CD14-positive monocyte (primary cell): Measurements from ENCODE around the gene STX3. TPM values are rescaled to one million over a fixed set of nuclear protein-coding genes. Genes with fewer than 3 reads are reported as not detected.
A peak's percentile ranks its signal among the peaks of the same experiment; 100 is the strongest.

Source experiments
- DNase-seq, 3 donors: peaks; one replicate each; pipeline ENCODE4 v3.0.0-alpha.2; 2011 to 2022
- H2AFZ ChIP-seq: 2 replicates; pipeline ENCODE4 v1.6.0; 2012; ENCODE audit warnings: mild to moderate bottlenecking, low read depth, low read length, inconsistent platforms; ENCODE audit not compliant: insufficient read depth, poor library complexity, severe bottlenecking
- H3K27ac ChIP-seq, 2 donors: 1 replicate in 1 of 2; 2 replicates in 1 of 2; pipeline ENCODE4 v1.5.1; 2012 to 2013; ENCODE audit warnings: low read length in 2 of 2, control low read depth in 1 of 2, inconsistent platforms in 1 of 2, low read depth in 1 of 2, mild to moderate bottlenecking in 1 of 2
- H3K27me3 ChIP-seq, 2 donors: one replicate each; pipeline versions ENCODE4 v1.6.0 to v1.6.1; 2011 to 2013; ENCODE audit warnings: low read length in 2 of 2; ENCODE audit not compliant: control insufficient read depth in 2 of 2, insufficient read depth in 2 of 2
- H3K36me3 ChIP-seq, 2 donors: replicated peaks in 1 of 2; 1 replicate in 1 of 2; 2 replicates in 1 of 2; pipeline versions ENCODE4 v1.5.1 to v1.6.1; 2012 to 2013; ENCODE audit warnings: low read length in 2 of 2, control low read depth in 1 of 2, inconsistent platforms in 1 of 2, mild to moderate bottlenecking in 1 of 2; ENCODE audit not compliant: insufficient read depth in 2 of 2, control insufficient read depth in 1 of 2
- H3K4me1 ChIP-seq, 2 donors: 1 replicate in 1 of 2; 2 replicates in 1 of 2; pipeline versions ENCODE4 v1.5.1 to v1.6.1; 2012 to 2013; ENCODE audit warnings: low read length in 2 of 2, control low read depth in 1 of 2, inconsistent platforms in 1 of 2, mild to moderate bottlenecking in 1 of 2, moderate library complexity in 1 of 2; ENCODE audit not compliant: insufficient read depth in 2 of 2, control insufficient read depth in 1 of 2
- H3K4me2 ChIP-seq: replicated peaks from 2 replicates; pipeline ENCODE3; 2012; ENCODE audit warnings: low read length, moderate library complexity, mild to moderate bottlenecking; ENCODE audit not compliant: poor library complexity, severe bottlenecking; ENCODE audit errors: extremely low read depth
- H3K4me3 ChIP-seq, 3 experiments: fragments of 200-600 bp in 1 of 3; sonication (generic) in 1 of 3; replicated peaks in 1 of 3; 1 replicate in 2 of 3; 2 replicates in 1 of 3; pipeline ENCODE4 v1.5.1; 2011 to 2013; ENCODE audit warnings: low read length in 3 of 3, mild to moderate bottlenecking in 3 of 3, control low read depth in 2 of 3, low read depth in 2 of 3, inconsistent platforms in 1 of 3, moderate library complexity in 1 of 3
- H3K79me2 ChIP-seq: 2 replicates; pipeline ENCODE4 v1.6.0; 2012; ENCODE audit warnings: mild to moderate bottlenecking, control low read depth, inconsistent platforms, low read length, moderate library complexity; ENCODE audit not compliant: insufficient read depth
- H3K9ac ChIP-seq: 2 replicates; pipeline ENCODE4 v1.6.0; 2017; ENCODE audit warnings: low read length, mild to moderate bottlenecking; ENCODE audit not compliant: insufficient read depth, poor library complexity, severe bottlenecking
- H3K9me3 ChIP-seq, 2 donors: replicated peaks in 1 of 2; 1 replicate in 1 of 2; 2 replicates in 1 of 2; pipeline versions ENCODE4 v1.5.1 to v1.6.1; 2012 to 2013; ENCODE audit warnings: low read length in 2 of 2, control low read depth in 1 of 2; ENCODE audit not compliant: control insufficient read depth in 1 of 2, insufficient read depth in 1 of 2
- H4K20me1 ChIP-seq: 2 replicates; pipeline ENCODE4 v1.6.0; 2012; ENCODE audit warnings: mild to moderate bottlenecking, low read length, control low read depth, moderate library complexity; ENCODE audit not compliant: insufficient read depth
- H3K27ac Mint-ChIP-seq, 7 donors: one replicate each; pipeline ENCODE4 v1.8.0; 2020; ENCODE audit warnings: mild to moderate bottlenecking in 7 of 7, mixed read lengths in 7 of 7, moderate library complexity in 6 of 7, inconsistent platforms in 2 of 7
- H3K27me3 Mint-ChIP-seq, 3 donors: one replicate each; pipeline ENCODE4 v1.8.0; 2021 to 2022; ENCODE audit warnings: low read depth in 3 of 3, mild to moderate bottlenecking in 3 of 3, mixed read lengths in 3 of 3, moderate library complexity in 3 of 3, inconsistent platforms in 1 of 3
- H3K36me3 Mint-ChIP-seq, 2 donors: one replicate each; pipeline ENCODE4 v1.8.0; 2020; ENCODE audit warnings: mixed read lengths in 2 of 2, inconsistent platforms in 1 of 2, mild to moderate bottlenecking in 1 of 2
- H3K4me1 Mint-ChIP-seq: one replicate; pipeline ENCODE4 v1.8.0; 2020; ENCODE audit warnings: mild to moderate bottlenecking, mixed read lengths
- H3K4me3 Mint-ChIP-seq, 2 donors: one replicate each; pipeline ENCODE4 v1.8.0; 2020; ENCODE audit warnings: mild to moderate bottlenecking in 2 of 2, mixed read lengths in 2 of 2, moderate library complexity in 1 of 2
- H3K9me3 Mint-ChIP-seq, 7 donors: one replicate each; pipeline ENCODE4 v1.8.0; 2020 to 2022; ENCODE audit warnings: mixed read lengths in 7 of 7, mild to moderate bottlenecking in 6 of 7, moderate library complexity in 6 of 7, inconsistent platforms in 2 of 7
- WGBS: methylation state at CpG from one replicate; pipeline ENCODE4 v1.1.5; 2013; ENCODE audit warnings: missing lambda C conversion rate; ENCODE audit not compliant: insufficient coverage; 5-methylcytosine and 5-hydroxymethylcytosine counted together
- intact Hi-C, 2 donors: fragments of 100-400 bp; cut with micrococcal nuclease; formaldehyde crosslinking; loops; one replicate each; pipeline versions ENCODE4 v1.15.0 to v1.15.1; 2023
- polyA plus RNA-seq, 3 donors: library from polyadenylated mRNA; depleted of rRNA in 1 of 3; unstranded in 2 of 3; stranded (reverse) in 1 of 3; fragments of 300-500 nt in 2 of 3; fragments of >200 nt in 1 of 3; fragmentation: Illumina TruSeq in 2 of 3; gene quantifications; 1 replicate in 2 of 3; 2 replicates in 1 of 3; pipeline ENCODE4 v1.2.3, GENCODE V29; 2012 to 2021
- TF ChIP-seq, protein P1 (sequence below): fragments of 200-600 bp; IDR thresholded peaks from one replicate; pipeline ENCODE4 v1.8.0; 2022; ENCODE audit warnings: antibody characterized with exemption, mild to moderate bottlenecking

Gene STX3
- polyA plus RNA-seq, 3 donors, result 22.4 to 50.9 (median 25.4) TPM

GRCh38 chr11:59758401-59759037 lies 3.3 kb downstream of the STX3 start:
- intact Hi-C loops, result loop anchor here (10.0 kb wide), 1 partner anchor 94 kb away; the partner anchor contains the start of gene PATL1 (in 2 of the 2)
- H3K4me3 ChIP-seq, result no peak overlapping the region
- Mint-ChIP-seq H3K27me3 (no peaks in the 10 kb centered on the region), H3K9me3 (no peaks in the 10 kb centered on the region), H3K27ac (peak overlapping the region in 2 of 7 donors; percentile 4 to 38), H3K4me3 (no peak overlapping the region), H3K4me1 (peaks cover 65% of the 10 kb centered on the region), H3K36me3 (peaks cover 38 to 47% of the 10 kb centered on the region in 2 donors)
- TF ChIP-seq, protein P1, sequence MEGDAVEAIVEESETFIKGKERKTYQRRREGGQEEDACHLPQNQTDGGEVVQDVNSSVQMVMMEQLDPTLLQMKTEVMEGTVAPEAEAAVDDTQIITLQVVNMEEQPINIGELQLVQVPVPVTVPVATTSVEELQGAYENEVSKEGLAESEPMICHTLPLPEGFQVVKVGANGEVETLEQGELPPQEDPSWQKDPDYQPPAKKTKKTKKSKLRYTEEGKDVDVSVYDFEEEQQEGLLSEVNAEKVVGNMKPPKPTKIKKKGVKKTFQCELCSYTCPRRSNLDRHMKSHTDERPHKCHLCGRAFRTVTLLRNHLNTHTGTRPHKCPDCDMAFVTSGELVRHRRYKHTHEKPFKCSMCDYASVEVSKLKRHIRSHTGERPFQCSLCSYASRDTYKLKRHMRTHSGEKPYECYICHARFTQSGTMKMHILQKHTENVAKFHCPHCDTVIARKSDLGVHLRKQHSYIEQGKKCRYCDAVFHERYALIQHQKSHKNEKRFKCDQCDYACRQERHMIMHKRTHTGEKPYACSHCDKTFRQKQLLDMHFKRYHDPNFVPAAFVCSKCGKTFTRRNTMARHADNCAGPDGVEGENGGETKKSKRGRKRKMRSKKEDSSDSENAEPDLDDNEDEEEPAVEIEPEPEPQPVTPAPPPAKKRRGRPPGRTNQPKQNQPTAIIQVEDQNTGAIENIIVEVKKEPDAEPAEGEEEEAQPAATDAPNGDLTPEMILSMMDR, result no peak
- peaks cover 47 to 55% of the 10 kb centered on the region in 2 donors for H3K4me1 ChIP-seq
- 96% methylated on average over 3 of the region's 4 CpGs for WGBS
- no peak overlapping the region for H3K9ac ChIP-seq
- H2AFZ ChIP-seq, result no peak overlapping the region
- H3K9me3 ChIP-seq, result no peaks in the 10 kb centered on the region
- no peak overlapping the region for H3K4me2 ChIP-seq
- peaks cover 82% of the 10 kb centered on the region for H3K79me2 ChIP-seq
- DNase-seq, result no peak
- no peaks in the 10 kb centered on the region for H3K27me3 ChIP-seq
- peaks cover 74% of the 10 kb centered on the region for H4K20me1 ChIP-seq
- H3K27ac ChIP-seq, result no peak overlapping the region
- peaks cover 0 to 33% of the 10 kb centered on the region in 2 donors for H3K36me3 ChIP-seq

- Histone ChIP-seq H3K4me2 (no peak overlapping the region), H3K4me1 (peaks cover 37 to 47% of the 10 kb centered on the region in 2 donors), H3K36me3 (peaks cover 0 to 33% of the 10 kb centered on the region in 2 donors), H3K79me2 (peaks cover 93% of the 10 kb centered on the region), H3K27me3 (no peaks in the 10 kb centered on the region), H3K9me3 (no peaks in the 10 kb centered on the region), H3K27ac (no peak overlapping the region), H3K9ac (no peak overlapping the region), H4K20me1 (peaks cover 74% of the 10 kb centered on the region), H2AFZ (no peak overlapping the region), H3K4me3 (no peak overlapping the region)
- intact Hi-C loops, result loop anchor here (10.0 kb wide), 1 partner anchor 95 kb away; the partner anchor contains the start of gene PATL1 (in 2 of the 2)
- H3K9me3 Mint-ChIP-seq, result no peaks in the 10 kb centered on the region
- peaks cover 61% of the 10 kb centered on the region for H3K4me1 Mint-ChIP-seq
- no peaks in the 10 kb centered on the region for H3K27me3 Mint-ChIP-seq
- H3K36me3 Mint-ChIP-seq, result peaks cover 38 to 47% of the 10 kb centered on the region in 2 donors
- DNase-seq, result no peak
- TF ChIP-seq, protein P1, result no peak
- H3K27ac Mint-ChIP-seq, result peak overlapping the region in 1 of 7 donors; percentile 42
- H3K4me3 Mint-ChIP-seq, result no peak overlapping the region
- WGBS, result no CpG with 5 or more reads among the region's 4 CpGs
Observed at GRCh38 chr11:59759900-59760299, 4.7 kb downstream of the STX3 start.
